ENCODE measurements around the gene VEGFB. TPM values are rescaled to one million over a fixed set of nuclear protein-coding genes. Genes with fewer than 3 reads are reported as not detected.

VEGFB gene
- total and polyA plus RNA-seq, 8 donors = 72.9 to 132 (median 86.6) TPM

DNA sequence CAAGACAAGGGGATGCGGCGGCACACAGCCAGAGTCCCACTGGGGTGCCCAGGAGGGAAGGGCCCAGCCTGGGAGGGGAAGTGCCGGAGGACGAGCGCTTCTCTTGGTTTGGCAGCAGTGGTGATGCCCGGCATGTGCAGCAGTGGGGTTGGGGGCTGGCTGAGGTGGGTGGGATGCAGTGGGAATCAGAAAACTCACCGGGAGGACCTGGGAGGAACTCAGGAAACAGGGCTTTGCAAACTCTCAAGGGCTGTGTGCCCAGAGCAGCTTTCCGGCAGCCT is 24.9 kb upstream of the VEGFB start:
- H3K4me3 ChIP-seq = peak overlapping the region in 1 of 2 donors; percentile 65
- peak overlapping the region in 1 of 2 donors; percentile 94 for H3K27ac ChIP-seq
- ATAC-seq (no peak), DNase-seq (peak in 1 of 4 donors; percentile 81)
- H3K4me1 ChIP-seq = peaks cover 2 to 61% of the 10 kb centered on the region in 2 donors
- no peaks in the 10 kb centered on the region for H3K9me3 ChIP-seq
- no peaks in the 10 kb centered on the region for H3K27me3 ChIP-seq
- intact Hi-C loops (cut with DNase I) = no loop called here
- TF ChIP-seq, protein P1, sequence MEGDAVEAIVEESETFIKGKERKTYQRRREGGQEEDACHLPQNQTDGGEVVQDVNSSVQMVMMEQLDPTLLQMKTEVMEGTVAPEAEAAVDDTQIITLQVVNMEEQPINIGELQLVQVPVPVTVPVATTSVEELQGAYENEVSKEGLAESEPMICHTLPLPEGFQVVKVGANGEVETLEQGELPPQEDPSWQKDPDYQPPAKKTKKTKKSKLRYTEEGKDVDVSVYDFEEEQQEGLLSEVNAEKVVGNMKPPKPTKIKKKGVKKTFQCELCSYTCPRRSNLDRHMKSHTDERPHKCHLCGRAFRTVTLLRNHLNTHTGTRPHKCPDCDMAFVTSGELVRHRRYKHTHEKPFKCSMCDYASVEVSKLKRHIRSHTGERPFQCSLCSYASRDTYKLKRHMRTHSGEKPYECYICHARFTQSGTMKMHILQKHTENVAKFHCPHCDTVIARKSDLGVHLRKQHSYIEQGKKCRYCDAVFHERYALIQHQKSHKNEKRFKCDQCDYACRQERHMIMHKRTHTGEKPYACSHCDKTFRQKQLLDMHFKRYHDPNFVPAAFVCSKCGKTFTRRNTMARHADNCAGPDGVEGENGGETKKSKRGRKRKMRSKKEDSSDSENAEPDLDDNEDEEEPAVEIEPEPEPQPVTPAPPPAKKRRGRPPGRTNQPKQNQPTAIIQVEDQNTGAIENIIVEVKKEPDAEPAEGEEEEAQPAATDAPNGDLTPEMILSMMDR (IDR thresholded peaks at IDR 0.05) = no peak
- H3K36me3 ChIP-seq = peaks cover 0 to 82% of the 10 kb centered on the region in 2 donors

DNA sequence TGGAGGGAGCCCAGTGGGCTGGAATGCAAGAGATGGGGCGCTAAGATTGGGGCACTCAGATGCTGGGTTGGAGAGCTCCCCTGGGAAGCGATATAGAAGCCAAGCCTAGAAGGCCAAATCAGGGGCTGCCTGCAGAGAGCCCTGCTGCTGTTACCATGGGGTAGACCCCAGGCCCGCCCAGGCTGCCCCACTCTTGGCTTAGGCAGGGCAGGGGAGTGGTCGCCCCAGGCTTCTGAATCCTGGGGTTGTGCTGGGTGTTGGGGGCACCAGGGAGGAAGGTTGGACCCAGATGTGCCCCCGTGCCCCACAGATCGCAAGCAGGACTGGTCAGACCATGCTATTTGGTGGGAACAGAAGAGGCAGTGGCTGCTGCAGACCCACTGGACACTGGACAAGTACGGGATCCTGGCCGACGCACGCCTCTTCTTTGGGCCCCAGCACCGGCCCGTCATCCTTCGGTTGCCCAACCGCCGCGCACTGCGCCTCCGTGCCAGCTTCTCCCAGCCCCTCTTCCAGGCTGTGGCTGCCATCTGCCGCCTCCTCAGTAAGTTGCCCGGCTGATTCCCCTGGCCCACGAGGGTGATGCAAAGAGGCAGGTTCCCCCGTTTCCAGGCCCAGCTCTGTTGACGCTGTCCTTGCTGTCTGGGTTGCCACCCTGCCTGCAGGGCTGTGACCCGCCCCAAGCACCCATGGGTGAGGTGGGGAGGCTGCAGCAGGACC is 23.9 kb upstream of the VEGFB start:
- H3K4me3 ChIP-seq = no peak overlapping the region
- no peaks in the 10 kb centered on the region for H3K27me3 ChIP-seq
- peaks cover 2 to 51% of the 10 kb centered on the region in 2 donors for H3K4me1 ChIP-seq
- ATAC-seq (no peak), DNase-seq (peak in 1 of 4 donors; percentile 68)
- peaks cover 0 to 83% of the 10 kb centered on the region in 2 donors for H3K36me3 ChIP-seq
- intact Hi-C loops (cut with DNase I) = no loop called here
- TF ChIP-seq, protein P1 (IDR thresholded peaks at IDR 0.05) = no peak
- no peak overlapping the region for H3K27ac ChIP-seq
- H3K9me3 ChIP-seq = no peaks in the 10 kb centered on the region

DNA sequence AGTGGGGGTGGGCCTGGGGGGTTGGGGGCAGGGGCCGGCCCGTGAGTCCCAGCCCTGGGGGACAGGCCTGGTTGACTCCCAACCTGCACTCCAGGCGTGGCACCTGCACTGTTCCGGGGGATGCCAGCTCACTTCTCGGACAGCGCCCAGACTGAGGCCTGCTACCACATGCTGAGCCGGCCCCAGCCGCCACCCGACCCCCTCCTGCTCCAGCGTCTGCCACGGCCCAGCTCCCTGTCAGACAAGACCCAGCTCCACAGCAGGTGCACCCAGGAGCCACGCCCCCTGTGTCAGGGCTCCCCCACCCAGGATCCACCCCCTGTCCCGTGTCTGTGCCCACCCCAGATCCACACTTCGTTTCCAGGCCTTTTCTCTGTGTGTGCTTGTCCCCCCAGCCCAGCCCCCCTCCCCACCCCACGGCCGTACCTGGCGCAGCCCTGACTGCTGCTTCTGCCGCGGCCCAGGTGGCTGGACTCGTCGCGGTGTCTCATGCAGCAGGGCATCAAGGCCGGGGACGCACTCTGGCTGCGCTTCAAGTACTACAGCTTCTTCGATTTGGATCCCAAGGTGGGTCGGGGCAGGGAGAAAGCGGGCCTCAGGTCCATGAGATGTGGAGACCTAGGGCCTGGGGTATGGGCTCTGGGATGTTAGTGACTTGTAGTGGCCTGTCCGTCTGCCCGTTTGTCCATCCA is 23.1 kb upstream of the VEGFB start:
- TF ChIP-seq, protein P1 (IDR thresholded peaks at IDR 0.05) = no peak
- DNase-seq (peak in 1 of 4 donors; percentile 75), ATAC-seq (no peak)
- no peaks in the 10 kb centered on the region for H3K9me3 ChIP-seq
- H3K4me3 ChIP-seq = no peak overlapping the region
- peaks cover 2 to 43% of the 10 kb centered on the region in 2 donors for H3K4me1 ChIP-seq
- peak overlapping the region in 1 of 2 donors; percentile 13 for H3K27ac ChIP-seq
- intact Hi-C loops (cut with DNase I) = no loop called here
- no peaks in the 10 kb centered on the region for H3K27me3 ChIP-seq
- peaks cover 0 to 85% of the 10 kb centered on the region in 2 donors for H3K36me3 ChIP-seq

DNA sequence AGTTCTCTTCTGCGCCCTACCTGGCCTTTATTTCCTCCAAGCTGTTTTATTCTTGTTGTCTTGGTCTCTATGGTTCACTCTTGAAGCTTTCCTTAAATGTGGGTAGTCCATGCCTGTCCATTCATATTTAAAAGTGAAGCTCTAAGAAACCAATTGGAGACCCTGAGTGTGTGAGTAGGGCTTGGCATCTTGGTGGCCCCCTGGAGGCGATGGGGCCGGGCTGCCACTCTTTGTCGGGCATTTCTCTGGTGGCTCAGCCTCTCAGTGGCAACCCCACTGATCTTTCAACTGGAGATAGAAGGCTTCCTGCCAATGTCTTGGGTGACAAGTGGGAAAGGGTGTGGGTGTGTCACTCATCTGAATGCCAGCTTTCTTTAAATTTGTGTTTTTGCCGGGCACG is 17.5 kb upstream of the VEGFB start:
- ATAC-seq = no peak
- no peak for DNase-seq
- H3K27me3 ChIP-seq = no peaks in the 10 kb centered on the region
- no peak overlapping the region for H3K4me3 ChIP-seq
- TF ChIP-seq, protein P1 (IDR thresholded peaks at IDR 0.05) = no peak
- H3K36me3 ChIP-seq = peaks cover 0 to 97% of the 10 kb centered on the region in 2 donors
- peaks cover 0 to 3% of the 10 kb centered on the region in 2 donors for H3K4me1 ChIP-seq
- H3K27ac ChIP-seq = no peak overlapping the region
- no peaks in the 10 kb centered on the region for H3K9me3 ChIP-seq
- intact Hi-C loops (cut with DNase I) = no loop called here

DNA sequence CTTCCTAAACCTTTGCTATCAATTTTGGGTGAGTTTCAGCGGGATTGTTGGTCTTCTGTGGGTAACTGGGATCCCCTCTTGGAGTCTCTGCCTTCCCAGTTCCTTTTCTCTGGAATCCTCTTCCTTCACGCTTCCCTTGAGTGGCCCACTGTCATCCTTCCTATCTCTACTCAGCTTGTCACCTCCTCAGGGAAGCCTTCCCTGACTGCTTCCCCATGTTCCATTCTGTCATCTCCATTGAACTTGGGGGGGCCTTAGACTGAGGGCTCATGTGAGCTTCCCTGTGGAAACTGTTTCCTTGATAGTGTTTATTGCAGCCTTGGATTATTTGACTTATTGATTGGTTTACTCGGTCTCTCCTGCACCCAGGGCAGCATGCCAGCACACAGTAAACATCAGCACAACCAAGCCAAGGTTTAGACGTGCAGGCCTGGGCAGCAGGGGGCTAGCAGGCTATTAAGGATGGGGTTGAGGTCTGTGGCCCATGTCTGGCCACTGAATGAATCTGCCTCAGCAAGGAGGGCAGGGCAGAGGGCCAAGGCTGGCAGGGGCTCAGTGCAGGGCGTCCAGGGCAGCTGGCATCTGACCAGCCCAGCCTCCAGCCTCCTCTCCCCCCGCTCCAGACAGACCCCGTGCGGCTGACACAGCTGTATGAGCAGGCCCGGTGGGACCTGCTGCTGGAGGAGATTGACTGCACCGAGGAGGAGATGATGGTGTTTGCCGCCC is 15.6 kb upstream of the VEGFB start:
- Histone ChIP-seq H3K9me3 (no peaks in the 10 kb centered on the region), H3K27me3 (no peaks in the 10 kb centered on the region), H3K27ac (no peak overlapping the region), H3K4me3 (no peak overlapping the region), H3K36me3 (peaks cover 0 to 98% of the 10 kb centered on the region in 2 donors), H3K4me1 (no peaks in the 10 kb centered on the region)
- intact Hi-C loops (cut with DNase I) = no loop called here
- DNase-seq (peak in 1 of 4 donors; percentile 20), ATAC-seq (no peak)
- TF ChIP-seq, protein P1 (IDR thresholded peaks at IDR 0.05) = no peak
